ENCODE results near the gene SURF1.

Gene SURF1

GRCh38 chr9:133304158-133304470 lies 52.2 kb downstream of the SURF1 start:
- TF ChIP-seq ZFX (IDR thresholded peaks at IDR 0.05; ENCODE audit: borderline replicate concordance) (no peak), CTCF (IDR thresholded peaks at IDR 0.05) (no peak)
- no peak overlapping the region for H3K27ac ChIP-seq

- TF ChIP-seq CTCF (IDR thresholded peaks at IDR 0.05) (no peak), ZFX (IDR thresholded peaks at IDR 0.05; ENCODE audit: borderline replicate concordance) (no peak)
- no peak overlapping the region for H3K27ac ChIP-seq
Observed at GRCh38 chr9:133303266-133304157, 52.8 kb downstream of the SURF1 start.

All from 22Rv1 (cell line).